ENCODE data around the gene DEXI. TPM values are rescaled to one million over a fixed set of nuclear protein-coding genes. Genes with fewer than 3 reads are reported as not detected.

Gene DEXI
- 65.9 and 66.5 TPM in 2 replicates for total RNA-seq (2014; rRNA removed; shearing (Covaris generic))

DNA sequence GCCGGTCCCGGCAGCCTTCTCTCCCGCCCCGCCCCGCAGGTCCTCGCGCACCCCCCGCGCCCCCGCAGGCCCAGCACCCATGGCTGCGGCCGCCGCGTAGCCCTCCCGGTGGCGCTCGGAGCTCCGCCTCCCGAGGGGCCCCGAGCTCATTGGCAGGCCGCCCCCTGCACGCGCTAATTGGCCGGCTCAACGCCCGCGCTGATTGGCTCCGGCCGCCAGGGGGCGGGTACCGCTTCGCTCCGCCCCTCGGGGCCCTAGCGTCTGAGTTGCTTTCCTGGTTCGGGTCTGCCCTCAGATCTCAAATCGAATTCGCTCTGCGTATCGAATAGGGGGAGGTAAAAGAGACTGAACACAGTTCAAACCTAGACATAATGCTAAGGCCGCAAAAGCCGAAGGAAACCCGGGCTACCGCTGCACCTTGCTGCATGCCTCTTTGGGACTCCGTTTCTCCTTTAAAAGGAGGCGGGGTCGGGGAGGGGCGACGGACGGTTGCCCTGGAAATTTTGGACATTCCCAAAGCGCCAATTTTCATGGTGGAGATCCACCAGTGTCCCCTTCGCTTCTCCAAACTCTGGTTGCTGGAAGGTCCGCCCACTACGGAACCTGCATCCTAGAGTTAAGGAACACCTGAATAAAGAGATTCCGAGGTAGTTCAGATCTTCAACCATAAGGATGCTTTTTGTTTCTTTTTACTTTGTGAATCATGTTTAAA is at the start of gene DEXI:
Gene DEXI (minus strand): TSS at position 117 of the 712 bp plus-strand sequence. CDS start 463 bp downstream, outside the sequence.
- peak; percentile 73 for DNase-seq (ENCODE audit: low spot score)

DNA sequence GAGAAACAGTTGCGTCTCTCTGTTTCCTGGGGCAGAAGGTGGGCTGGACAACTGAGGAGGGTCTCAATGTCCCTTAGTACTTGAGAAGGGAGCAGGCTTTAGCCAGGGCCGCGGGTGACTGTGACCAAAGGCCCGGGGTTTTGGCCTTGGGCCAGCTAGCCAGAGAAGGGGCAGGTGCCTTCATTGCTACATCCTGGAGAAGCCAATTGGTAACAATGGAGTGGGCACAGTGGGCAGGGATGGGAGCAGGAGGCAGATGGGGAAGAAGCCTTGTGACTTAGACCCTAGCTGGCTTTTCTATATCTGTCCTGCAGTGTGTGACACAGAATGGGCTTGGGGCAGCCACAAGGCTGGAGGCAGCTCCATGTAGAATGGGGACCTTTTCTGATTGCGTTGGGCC is 48.1 kb upstream of the DEXI start:
- no peak for DNase-seq (ENCODE audit: low spot score)

DNA sequence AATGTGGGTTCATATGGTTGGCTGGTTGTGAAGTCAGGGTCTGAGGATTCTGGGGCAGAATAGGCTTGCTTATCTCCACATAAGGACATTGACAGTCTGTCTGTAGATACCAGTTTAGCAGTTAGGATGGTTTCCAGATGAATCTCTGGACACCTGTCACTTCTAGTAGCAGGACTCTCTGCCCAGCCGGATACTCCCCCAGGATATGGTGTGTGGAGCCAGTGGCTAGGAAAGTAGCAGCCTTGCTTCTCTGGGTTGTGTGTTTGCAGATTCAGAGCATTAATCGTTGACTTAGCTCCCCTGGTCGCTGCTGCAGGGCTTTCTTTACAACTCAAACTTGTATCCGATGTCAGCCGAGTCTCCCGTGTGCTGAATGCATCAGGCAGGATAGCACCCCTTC is 47.3 kb upstream of the DEXI start:
- no peak for DNase-seq (ENCODE audit: low spot score)

DNA sequence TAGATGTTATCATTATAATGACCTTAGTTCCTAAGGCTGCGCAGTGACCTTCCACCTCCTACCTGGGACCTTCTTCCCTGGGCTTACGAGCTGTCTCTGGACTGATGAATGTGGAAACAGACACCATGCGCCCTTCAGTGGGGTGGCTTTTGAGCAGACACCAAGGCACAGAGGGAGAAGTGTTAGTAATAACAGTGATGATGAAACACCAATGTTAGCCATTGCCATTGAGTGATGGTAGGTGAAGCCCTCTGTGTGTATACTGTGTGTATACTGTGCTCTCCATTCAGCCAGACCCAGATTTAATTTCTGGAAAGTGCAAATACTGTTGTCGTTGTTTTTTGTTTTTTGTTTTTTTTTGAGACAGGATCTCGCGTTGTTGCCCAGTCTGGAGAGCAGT is 46.6 kb upstream of the DEXI start:
- no peak for DNase-seq (ENCODE audit: low spot score)

DNA sequence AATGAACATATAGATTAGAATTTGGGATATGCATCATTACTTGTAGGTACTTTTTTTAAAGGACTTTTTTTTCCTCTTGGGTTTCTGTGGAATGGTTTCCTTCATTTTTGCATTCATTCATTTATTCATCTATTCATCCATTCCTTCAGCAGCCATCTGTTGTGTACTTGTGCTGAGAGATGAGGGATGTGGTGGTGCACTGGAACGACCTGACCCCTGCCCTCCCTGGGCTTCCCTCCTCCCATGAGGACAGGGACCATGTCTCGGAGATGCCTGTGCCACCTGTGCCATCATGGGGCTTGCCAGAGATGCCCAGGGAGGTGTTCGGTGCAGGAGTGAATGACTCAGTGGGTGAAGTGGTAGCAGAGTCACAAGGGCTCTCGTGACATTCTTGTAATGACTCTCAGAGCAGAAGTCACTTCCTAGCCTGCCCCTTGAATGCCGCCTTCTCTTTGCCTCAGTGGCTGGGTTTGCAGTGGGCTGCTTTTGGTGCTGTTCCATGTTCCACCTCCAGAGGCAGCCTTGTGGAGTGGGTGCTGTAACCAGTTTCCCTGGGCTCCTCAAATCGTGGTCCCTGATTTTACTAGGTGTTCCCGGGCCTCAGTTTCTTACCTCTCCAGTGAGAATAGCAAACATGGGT is 46.0 kb upstream of the DEXI start:
- no peak for DNase-seq (ENCODE audit: low spot score)

DNA sequence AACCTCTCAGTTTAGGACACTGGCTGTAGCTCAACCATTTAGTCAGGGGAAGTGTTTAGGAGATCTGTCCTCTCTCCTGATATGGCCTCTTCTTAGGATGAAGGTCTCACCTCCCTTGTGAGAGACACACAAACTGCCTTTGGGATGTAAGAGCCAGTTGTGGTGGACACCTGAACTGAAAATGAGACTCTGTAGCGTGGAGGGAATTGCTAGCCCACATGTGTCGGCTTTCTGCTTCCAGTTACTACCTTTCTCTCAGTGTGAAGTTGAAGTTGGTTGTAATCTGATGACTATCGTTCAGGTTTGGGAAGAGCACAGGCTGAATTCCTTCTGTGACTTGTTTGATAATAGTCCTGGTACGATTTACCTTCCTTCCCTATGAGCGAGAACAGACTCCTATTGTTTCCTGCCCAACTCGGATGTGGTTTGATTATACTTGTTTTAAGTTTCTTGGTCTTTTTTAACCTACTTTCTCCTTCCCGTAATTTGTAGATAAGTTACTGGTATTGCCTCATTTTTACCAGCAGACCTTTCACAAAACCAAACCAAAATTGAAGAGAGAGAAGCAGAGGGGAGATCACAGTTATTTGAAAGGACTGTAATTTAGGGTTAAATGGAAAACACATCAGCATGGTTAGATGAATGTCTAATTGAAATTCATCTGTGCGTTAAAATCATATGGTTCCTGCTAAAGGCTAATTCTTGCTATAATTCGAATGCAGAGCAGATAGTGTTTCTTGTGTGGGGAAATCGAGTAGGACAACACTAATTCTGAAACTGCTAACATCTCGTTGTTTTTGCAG is 45.3 kb upstream of the DEXI start:
- DNase-seq (ENCODE audit: low spot score) = no peak

DNA sequence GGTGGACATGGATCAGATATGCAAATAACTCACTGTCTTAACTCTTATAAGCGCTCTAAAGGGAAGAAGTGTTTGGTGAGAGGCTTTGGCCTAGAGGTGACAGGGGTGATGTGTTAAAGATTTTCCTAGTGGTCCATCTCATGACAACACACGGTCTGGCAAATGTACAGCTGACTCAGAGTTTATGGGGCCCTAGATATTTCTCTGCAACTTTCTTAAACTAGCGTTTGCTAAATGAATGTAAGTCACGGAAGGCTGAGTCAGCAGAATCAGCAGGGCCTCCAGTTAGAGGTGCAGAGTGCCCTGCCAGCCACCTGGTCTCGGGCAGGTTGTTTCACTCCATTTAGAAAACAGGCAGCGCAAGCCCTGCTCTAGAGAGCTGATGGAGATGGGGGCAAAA is 42.2 kb upstream of the DEXI start:
- DNase-seq (ENCODE audit: low spot score) = no peak

DNA sequence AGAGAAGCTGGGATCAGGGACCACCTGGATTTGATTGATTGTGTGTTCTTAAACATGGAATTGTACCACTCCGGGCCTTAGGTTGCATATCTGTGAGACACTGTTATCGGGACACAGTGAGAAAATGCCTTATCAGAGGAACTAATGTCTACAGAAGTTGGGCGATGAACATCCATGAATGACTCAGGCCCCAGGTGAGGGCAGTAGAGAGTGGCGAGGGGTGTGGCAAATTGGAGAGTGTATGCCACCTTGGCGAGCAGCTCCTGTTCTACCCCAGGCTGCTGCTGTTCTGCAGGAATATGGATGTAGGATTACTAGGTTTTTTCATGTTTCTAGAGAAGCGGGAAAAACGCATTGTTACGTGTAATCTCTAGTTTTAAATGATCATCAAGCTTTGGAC is 40.9 kb upstream of the DEXI start:
- no peak for DNase-seq (ENCODE audit: low spot score)

DNA sequence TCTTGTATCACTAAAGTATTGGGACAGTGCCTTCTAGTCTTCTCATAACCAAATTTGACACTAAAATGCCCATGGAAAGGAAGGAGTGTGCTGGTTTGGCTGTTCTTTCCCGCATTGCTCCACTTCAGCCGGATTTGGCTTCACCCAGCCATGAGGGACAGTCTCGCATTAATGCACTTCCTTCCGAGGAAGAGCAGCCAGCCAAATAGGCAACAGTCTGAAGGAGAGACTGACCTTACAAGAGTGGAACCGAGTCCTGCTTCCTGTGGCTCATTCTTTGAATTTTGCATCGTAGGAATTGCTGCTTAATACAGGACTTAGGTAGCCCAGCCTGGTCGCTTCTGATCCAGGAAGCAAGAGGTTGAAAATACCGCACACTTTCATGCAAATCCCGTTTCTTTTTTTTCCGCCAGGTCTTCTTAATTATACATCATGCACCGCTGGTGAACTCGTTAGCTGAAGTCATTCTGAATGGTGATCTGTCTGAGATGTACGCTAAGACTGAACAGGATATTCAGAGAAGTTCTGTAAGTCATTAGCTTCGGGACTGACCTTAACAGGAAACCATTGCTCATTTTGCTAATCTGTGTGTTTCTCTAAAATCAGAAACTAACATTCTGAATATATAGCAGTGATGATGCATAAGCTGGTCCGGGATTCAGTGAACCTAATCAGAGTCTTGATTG is 40.3 kb upstream of the DEXI start:
- DNase-seq (ENCODE audit: low spot score) = no peak

DNA sequence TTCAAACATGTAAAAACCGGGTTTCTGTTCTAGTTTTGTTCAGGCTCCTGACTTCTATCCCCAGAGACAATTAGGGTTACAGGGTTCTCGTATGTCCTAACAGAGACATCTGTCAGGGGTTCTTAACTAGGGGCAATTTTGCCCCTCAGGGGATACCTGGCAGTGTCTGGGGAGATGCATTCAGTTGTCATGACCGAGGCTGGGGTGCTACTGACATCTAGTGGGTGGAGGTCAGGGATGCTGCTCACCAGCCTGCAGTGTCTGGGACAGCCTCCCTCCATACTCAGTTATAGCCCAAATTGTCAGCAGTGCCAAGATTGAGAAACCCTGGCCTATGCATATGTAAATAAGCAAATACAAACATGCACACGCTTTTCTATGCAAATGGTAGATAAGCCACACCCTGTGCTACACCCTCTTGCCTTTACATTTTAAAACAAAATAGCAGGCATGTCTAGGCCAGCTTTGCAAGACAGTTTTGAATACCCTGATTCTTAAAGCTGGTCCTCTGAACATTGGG is 39.5 kb upstream of the DEXI start:
- DNase-seq (ENCODE audit: low spot score) = no peak

DNA sequence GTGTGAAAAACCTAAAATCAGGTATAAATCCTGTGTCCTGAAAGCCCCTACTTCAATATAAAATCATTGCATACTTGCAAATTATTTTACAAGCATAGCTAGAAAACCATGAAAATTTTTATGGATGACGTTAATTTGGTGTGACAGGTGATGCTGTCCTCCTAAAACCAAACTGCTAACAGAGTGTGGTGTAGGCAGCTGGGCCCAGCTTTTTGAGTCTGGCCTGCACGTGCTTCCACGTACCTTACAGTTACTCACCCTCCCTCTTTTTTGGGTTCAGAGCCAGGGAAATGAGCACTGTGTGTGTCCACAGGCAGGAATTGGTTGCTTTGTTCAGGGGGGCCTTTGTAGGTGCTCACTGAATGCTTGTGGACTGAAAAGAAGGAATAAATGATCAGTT is 38.5 kb upstream of the DEXI start:
- no peak for DNase-seq (ENCODE audit: low spot score)

DNA sequence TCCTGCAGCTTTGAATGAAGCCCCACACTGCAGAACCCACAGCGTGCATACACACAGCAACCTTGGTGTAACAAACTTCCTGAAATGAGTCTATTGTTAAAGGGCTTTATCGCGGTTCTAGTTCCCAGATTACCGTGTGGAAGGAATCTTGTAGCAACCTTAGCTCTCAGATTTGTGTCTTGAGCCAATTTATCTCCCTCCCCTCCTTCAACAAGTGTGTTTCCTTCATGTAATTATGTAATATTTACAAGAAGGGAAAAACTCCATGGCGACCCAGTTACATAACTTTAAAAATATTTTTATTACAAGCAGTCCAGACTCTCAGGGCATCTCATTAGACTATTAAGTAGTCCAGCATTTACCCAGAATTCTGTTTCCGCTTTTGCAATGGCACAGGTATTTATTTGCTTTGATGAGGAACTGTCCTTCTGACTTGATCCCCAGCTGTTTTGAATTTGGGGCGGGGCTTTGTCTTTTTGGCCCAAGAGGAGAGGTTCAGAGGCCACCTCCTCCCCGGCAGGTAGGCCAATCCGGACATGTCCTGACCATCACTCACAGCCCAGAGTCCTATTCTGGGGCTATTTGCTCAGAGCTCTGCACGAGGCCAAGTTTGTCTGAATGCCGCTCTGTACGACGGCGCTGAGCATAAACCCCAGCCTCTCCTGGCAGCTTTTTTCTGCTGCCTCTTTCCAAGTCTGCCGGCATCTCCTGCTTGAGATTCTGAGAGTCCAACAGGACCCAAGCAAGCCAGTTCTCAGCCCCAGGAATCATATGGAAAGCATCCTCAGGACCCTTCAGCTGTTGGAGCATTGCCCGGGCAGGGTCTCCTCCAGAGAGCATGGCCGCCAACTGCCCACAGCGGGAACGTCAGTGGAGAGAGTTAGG is 37.7 kb upstream of the DEXI start:
- no peak for DNase-seq (ENCODE audit: low spot score)

DNA sequence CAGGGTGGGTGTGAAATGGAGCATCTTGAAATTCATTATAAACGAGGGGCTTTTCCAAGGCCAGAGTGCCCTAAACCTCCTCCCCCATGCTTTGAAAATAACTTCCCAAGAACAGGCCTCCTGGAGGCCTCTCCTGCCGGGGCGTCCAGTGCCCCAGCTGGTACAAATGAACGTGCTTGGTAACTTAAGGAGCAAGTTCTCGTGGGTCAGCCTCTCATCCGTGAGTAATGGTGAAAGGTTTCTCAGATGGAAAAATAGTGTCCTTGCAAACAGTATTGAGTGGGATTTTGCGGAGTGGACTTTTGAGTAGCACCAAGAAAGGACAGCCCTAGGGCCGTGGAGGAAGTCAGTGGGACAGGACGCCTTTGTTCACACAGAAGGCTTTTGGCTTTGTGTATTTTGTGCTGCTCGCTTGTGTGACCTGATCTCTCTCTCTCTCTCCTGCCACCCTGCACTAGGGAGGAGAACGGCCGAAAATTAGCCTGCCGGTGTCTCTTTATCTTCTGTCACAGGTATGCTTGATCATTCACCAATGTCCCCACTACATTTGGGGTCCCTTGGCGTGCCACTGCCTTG is 36.7 kb upstream of the DEXI start:
- DNase-seq (ENCODE audit: low spot score) = no peak

DNA sequence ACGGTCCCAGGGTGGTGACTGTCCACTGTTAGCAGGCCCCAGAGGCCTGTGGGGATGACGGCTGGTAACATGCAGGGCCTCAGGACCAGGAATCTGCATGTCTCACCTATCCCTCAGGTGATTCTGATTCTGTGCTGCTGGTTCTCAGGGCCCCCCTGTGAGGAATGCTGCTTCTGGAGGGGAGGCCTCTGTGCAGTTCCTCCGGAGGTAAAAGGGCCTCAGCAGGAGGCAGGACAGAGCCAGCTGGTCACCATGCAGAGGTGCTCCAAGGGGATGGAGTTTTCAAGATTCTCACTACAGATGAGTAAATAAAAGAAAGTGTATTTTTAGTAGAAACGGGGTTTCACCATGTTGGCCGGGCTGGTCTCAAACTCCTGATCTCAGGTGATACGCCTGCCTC is 35.9 kb upstream of the DEXI start:
- DNase-seq (ENCODE audit: low spot score) = no peak

DNA sequence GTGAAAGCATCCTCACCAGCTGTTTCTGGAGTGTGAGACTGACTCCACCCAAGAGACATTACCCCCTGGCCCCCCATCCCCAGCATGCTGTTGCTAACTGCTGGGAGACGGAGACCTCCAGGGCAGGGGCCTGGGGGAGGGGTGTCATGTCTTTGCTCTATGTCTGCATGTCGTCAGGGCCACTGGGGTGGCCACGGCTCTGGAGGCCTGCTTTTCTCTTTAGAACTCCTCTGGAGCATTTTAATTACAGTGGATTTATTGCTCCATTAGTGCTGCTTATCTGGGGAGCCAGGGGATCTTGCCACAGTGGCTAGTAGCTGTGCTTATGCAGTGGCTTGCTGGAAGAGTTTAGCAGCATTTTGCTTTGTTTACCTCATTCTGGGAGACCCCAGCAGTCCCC is 34.4 kb upstream of the DEXI start:
- no peak for DNase-seq (ENCODE audit: low spot score)

DNA sequence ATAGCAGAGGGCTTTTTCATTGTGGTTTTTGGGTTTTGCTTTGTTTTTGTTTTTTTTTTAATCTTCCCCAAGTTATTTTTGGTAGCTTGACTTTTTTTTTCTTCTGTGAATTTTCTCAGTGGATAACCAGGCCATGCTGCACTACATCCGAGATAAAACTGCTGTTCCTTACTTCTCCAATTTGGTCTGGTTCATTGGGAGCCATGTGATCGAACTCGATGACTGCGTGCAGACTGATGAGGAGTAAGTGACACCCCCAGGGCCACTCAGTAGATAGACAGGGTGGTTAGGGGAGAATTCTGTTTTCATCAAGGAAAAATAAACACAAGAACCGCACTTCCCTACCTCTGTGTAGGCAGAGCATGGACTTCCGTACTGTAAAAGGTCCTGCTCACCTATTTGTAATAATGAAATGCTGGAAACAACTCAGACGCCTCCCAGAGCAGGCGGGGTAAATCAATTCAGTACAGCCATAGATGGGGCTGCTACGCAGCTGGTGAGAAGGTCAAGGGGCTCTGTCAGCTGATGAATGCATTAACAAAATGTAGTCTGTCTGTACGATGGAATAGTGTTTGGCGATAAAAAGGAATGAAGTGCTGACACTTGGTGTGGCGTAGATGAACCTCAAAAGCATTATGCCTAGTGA is 30.7 kb upstream of the DEXI start:
- DNase-seq (ENCODE audit: low spot score) = no peak

DNA sequence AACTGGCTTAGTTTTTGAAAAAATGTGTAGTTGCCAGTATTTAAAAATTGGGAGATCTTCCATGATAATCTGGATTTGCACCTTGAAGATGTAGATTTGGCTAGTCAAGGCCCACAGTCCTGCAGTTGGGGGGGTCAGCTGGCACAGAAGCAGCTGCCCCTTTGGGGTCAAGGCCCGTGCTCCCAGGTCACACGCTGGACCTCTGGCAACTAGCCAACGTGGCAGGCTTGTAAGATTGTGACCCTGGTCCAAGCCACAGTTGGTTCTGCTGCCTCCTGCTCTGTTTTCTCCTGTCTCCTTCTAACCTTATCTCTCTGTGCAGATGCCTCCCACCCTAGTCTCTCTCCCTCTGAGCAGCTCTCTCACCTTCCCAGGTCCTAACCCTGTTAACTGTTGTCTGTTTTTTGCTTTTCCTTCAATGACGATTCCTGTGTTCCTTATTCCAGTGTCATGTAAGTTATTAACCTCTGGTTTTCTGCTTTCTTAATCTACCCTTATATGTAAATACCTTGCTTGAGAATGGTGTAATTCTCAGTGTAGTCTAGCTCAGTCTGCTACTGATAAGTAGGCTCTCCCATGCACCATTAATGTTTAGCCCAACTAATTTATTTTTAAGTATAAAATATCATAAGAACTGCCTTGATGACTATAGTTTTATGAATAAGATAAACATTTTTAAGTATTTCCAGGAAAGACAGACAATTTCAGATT is 30.0 kb upstream of the DEXI start:
- DNase-seq (ENCODE audit: low spot score) = no peak

DNA sequence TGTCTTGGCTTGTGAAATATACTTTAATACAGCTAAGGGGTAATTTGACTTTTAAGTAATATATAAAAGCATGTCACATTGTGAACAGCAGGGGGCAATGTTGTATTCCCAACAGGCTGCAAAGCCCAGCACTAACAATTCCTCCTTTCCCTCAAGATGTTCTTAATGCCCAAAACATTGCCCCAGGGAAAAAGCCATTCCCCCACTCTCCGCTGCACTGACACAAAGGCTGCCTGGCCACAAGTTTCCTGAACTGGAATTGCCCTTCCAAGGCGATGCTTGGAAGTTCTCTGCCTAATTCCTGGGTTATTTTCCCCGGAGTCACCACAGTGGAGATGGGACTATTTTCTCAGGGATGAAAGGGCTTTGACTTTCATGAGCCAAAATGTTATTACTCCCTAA is 29.3 kb upstream of the DEXI start:
- peak; percentile 85 for DNase-seq (ENCODE audit: low spot score)

DNA sequence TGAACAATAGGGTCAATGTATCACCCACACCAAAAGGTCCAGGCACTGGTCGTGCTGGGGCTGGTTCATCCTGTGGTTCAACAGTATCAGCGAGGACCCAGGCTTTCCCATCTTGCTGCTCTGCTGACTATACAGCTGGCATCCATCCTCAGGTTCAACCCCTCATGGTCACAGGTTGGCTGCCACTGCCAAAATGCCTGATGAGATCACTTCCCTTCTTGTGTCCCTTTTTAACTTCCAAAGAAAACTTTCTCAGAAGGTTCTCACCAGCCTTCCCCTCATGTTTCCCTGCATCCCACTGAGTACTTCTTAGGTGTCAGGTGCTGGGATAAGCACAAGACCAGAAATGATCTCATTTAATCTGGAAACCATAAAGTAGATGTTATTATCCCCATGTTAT is 27.8 kb upstream of the DEXI start:
- no peak for DNase-seq (ENCODE audit: low spot score)

DNA sequence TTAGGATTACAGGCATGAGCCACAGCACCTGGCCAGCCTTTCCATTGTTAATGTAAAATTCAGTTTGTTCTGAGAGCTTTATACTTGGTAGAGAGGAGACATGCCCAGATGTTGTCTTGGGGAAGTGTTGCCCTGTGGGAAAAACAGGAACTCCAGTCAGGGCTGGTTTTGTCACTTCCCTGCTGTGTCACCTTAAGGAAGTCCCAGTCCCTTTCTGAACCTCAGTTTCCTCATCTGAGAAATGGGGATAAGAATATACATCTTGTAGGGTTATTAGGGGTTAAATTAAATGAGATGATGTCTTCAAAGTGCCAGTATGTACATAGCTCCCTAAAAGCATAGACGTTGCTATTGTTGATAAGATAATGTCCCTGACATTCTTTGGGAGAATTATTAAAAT is 27.3 kb upstream of the DEXI start:
- DNase-seq (ENCODE audit: low spot score) = no peak

All from A172 (cell line).